Thyroid gland (tissue), 4 donors: ENCODE measurements around the gene GLG1.

Experiments used
- CTCF ChIP-seq, 6 experiments: fragments of 200-600 bp in 3 of 6; fragments of 450-650 bp in 3 of 6; sonication (generic) in 3 of 6; IDR thresholded peaks; one replicate each; pipeline ENCODE4 v1.5.1; 2016 to 2019; ENCODE audit warnings: antibody characterized with exemption in 6 of 6, mild to moderate bottlenecking in 2 of 6, inconsistent platforms in 1 of 6, moderate library complexity in 1 of 6
- POLR2A ChIP-seq, 2 donors: fragments of 450-650 bp; IDR thresholded peaks; one replicate each; pipeline ENCODE4 v1.6.1; 2017; ENCODE audit warnings: antibody characterized with exemption in 2 of 2, mild to moderate bottlenecking in 2 of 2, moderate library complexity in 1 of 2

- no peak for TF ChIP-seq POLR2A (IDR thresholded peaks at IDR 0.05)
- TF ChIP-seq CTCF (IDR thresholded peaks at IDR 0.05): no peak
Measured at GRCh38 chr16:74485916-74486315, 121.0 kb downstream of the GLG1 start.
